Measurements from ENCODE around the gene OR10D3.
"Not testable (repeated sequence)": the region's sequence is repeated elsewhere in the genome, so short reads cannot be mapped to it uniquely, and the experiment has no call there.

The OR10D3 gene

DNA sequence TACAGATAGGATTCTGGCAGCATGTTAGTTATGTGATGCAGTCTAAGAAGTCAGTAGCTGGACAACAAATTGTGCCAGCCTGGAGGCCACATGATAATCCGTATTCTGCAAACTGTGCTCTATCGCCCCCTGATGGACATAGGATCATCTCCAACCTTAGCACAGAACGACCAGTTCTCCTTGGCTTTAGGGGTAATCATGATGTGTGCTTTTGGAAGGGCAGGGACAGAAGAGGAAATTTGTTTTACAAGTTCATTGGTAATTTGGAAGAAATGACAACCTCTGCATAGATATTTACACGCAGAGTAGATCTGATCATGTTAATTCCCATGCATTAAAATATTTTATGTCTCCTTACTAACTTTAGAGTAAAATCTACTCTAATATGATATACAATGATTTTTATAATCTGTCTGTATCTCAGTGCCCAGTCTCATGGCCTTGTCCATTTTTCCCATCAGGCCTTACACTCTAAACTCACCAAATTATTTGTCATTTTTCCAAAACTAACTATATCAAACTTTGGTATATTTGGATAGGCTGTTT lies 12.1 kb downstream of the OR10D3 start:
- no peak for DNase-seq

DNA sequence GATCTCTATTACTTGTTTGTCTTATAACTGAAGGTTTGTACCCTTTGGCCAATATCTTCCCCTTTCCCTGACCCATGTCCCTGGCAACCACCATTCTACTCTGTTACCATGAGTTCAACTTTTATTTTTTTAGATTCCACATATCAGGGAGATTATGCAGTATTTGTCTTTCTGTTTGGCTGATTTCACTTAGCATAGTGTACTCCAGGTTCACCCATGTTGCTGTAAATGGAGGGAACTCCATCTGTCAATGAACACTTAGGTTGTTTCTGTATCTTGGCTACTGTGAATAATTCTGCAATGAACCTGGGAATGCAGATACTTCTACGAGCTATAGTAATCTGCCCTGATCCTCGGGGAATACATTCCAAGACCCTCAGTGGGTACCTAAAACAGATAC lies 14.9 kb downstream of the OR10D3 start:
- no peak for DNase-seq

DNA sequence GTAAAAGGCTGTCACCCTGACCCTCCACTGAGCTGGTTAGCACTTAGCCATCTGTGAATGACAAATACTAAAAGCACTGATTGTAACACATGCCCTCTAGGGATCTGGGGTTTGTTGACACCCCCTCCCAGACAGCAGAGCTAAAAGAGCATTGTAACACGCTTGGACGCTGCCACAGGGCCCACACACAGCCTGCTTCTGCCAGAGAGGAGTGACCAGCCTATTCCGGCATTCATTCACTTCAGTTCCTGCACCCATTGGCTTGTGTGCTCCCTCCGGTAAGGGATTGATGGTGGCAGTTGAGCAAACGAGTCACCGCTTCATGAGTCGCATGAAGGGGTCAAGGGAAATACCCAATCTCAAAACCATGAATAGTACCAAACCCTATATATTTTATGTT lies 15.8 kb downstream of the OR10D3 start:
- no peak for DNase-seq

DNA sequence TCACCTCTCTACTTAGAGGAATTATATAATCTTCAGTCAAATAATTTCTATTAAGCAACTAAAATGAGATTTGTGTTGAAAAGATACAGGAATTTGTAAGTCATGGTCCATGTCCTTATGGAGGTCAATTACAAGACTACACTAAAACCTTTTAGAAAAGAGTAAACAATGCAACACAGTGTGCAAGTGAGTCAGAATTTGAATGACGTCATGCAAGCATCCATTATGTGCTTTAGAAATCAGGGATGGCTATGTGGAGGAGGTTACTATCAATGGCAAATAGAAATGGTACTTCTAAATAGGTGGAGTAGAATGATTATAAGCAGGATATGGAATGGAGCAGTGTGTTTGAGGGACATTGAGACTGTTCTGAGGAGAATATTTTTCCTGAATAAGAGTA lies 16.6 kb downstream of the OR10D3 start:
- DNase-seq = no peak

DNA sequence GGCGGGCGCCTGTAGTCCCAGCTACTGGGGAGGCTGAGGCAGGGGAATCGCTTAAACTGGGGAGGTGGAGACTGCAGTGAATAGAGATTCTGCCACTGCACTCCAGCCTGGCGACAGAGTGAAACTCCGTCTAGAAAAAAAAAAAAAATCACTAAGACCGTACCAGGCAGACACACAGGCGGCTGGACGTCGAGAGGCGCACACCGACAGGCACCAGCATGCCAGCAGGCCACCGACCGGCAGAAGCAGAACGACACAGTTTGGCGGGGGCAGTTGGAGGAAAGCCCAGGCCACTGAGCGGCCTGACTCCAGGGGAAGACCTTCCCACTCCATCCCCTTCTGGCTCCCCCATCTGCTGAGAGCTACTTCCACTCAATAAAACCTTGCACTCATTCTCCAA lies 17.5 kb downstream of the OR10D3 start:
- no peak for DNase-seq

DNA sequence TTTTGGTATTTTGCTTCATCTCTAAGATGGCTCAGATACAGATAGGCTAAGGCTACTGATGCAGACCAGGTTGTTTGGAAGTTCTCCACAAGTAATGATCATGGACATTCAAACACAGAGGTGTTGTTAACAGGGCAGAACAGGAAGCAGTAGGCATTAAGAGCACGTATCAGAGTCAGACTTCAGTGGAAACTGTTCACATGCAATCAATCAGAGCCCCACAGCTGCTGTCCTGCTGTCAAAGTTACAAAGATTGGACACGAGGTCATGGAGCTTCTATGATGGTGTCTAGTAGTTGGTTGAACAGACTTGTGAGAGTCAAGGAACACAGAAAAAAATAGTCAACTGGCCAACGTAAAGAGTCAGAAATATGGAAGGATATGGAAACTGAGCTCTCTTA lies 19.8 kb downstream of the OR10D3 start:
- no peak for DNase-seq

DNA sequence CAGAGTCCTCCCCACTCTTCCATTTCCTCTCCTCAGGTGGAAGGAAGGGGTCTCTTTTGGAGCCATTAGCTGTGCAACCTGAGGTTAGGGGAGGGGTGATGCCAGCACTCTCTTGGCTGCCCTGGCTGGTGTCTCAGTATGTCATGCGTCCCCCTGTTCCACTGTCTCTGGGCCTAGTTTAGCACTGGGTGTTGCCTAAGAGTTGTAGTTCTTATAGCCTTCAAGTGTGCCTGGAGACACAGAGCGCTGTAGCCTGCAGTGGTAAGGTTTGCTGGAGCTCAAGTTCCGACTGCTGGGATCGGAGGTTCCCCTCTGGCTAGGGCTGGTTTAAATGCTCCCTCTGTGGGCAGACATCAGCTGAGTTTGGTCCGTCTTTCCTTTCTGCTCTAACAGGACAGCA lies 20.9 kb downstream of the OR10D3 start:
- DNase-seq = no peak

DNA sequence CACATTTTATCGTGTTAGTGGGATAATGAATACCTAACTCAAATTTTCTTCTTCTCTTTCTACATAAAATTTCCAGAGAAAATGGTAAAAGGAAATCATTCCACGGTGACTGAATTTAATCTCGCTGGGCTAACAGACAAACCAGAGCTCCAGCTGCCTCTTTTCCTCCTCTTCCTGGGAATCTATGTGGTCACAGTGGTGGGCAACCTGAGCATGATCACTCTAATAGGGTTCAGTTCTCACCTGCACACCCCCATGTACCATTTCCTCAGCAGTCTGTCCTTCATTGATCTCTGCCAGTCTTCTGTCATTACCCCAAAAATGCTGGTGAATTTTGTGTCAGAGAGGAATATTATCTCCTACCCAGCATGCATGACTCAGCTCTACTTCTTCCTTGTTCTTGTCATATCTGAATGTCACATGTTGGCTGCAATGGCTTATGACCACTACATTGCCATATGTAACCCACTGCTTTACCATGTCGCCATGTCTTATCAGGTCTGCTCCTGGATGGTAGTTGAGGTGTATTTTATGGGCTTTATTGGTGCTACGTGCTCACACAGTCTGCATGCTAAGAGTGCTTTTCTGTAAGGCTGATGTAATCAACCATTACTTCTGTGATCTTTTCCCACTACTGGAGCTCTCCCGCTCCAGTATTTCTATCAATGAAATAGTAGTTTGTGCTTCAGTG lies 24.1 kb downstream of the OR10D3 start:
- DNase-seq = no peak

DNA sequence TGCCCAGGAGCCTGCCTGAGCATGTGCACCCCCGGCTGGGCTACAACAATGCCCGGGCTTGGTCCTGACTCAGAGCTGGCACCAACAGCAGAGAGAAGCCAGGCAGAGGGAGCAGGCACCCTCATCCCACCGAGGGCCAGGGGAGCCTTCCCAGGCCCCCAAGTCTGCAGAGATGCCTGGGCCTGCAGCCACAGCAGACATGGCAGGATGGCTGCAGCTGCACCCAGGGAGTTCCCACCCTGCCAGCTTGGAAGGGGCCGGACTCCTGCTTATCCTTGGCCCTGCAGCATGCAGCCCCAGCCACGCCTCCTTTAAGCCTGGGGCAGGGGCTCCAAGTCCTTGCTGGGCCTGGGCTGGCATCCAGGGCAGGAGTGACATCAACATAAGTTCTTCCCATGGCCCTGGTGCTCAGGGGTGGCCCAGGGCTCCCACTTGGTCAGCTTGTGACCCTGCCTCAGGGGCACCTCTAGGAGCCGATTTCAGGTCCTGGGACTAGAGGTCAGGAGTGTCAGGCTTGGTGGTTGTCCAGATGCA lies 26.7 kb downstream of the OR10D3 start:
- DNase-seq = no peak

DNA sequence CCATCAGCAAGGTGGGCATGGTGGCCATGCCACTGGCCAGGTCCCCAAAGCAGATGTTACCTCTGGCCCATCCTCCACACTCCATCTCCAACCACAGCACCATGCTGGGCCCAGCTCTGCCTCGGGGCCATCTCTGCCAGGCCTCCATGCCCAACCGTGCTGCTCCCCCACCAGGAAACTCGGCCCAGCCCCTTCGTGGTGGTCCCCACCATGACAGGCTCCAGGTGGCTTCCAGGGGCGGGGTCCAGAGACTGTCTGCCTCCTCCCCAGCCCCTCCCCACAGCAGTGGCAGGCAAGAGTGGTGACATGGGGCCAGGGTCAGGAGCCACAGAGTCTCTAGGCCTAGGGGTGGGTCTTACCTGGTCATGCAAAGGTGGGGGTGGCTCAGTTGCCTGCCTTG lies 27.3 kb downstream of the OR10D3 start:
- DNase-seq = no peak

DNA sequence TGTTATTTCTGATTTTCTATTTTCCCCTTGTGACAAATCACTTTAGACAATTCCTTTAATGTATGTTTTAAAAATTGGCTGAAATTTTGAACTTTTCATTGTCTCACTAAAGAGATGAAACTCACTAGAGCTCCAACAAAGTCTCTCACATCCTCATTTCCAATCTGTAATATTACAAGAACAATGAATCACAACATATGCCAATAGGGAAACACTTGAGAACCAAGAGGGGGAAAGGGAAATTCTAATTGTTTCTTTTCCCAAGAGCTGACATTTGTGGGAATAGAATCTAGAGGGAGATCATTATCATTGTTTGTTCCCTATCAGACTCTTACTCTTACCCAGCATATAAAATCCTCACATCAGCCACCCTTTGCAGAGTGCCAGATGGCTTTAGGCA lies 28.2 kb downstream of the OR10D3 start:
- no peak for DNase-seq

DNA sequence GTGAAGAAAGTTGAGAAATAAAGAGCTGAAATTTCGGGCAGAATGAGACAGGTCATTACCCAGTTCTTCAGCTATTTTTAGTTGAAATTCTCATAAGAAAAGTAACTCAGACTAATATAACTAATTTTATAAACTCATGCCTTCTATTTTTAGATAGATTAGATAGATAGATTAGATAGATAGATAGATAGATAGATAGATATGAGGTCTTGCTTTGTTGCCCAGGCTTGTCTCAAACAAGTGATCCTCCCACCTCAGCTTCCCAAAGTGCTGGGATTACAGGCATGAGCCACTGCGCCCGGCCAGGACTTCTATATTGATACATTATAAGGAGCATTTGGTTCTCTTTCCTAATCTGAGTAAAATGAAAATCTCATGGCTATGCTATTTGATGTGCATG lies 30.9 kb downstream of the OR10D3 start:
- DNase-seq = no peak

DNA sequence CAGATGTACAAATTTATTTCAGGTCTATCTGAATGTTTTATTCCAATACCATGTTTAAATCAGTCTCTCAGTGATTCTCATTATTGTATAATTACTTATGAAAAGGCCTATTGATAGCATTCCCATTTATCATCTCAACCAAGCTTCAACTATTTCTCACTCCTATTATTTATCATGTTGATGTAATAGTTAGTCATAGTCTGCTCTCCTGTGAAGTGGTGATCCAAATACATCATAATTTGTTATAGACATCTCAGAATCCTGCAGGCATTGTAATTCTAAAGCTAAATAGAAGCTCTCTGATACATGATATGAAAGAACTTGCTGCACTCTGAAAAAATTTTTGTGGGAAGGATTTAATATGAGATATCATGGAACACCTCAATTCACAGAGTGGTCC lies 36.0 kb downstream of the OR10D3 start:
- no peak for DNase-seq

DNA sequence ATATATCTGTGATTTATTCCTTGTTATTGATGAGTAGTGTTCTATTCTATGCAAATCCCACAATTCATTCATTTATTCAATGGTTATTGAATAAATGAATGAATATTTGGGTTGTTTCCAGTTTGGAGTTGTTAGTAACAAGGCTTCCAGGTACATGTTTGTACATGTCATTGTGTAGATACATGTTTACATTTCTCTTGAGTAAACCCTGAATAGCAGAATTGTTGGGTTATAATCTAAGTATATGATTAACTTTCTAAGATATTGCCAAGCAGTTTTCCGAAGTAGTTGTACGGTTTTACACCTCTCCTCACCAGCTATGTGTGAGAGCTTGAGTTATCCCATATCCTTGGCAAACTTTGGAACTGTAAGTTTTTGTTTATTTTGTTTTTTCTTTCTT lies 39.3 kb downstream of the OR10D3 start:
- no peak for DNase-seq

DNA sequence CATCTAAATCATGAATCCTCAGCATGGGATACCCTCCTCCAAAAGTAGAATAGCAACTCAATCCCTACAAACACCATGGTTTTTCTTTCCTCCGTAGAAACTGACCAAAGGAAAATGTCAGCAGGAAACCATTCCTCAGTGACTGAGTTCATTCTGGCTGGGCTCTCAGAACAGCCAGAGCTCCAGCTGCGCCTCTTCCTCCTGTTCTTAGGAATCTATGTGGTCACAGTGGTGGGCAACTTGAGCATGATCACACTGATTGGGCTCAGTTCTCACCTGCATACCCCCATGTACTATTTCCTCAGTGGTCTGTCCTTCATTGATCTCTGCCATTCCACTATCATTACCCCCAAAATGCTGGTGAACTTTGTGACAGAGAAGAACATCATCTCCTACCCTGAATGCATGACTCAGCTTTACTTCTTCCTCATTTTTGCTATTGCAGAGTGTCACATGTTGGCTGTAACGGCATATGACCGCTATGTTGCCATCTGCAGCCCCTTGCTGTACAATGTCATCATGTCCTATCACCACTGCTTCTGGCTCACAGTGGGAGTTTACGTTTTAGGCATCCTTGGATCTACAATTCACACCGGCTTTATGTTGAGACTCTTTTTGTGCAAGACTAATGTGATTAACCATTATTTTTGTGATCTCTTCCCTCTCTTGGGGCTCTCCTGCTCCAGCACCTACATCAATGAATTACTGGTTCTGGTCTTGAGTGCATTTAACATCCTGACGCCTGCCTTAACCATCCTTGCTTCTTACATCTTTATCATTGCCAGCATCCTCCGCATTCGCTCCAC lies 41.7 kb downstream of the OR10D3 start:
- not testable (repeated sequence) for DNase-seq

DNA sequence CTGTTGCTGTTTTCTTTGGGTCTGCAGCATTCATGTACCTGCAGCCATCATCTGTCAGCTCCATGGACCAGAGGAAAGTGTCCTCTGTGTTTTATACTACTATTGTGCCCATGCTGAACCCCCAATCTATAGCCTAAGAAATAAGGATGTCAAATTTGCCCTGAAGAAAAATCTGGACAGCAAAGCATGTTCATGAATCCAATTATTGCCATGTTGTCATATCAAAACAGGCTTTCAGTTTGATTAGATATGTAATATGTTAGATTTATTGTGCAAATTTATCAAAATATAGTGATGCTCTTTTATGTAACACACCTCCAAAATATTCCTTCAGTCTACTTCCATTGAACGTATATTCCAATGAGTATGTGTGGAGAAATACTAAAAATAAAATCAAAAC lies 42.3 kb downstream of the OR10D3 start:
- DNase-seq = no peak

DNA sequence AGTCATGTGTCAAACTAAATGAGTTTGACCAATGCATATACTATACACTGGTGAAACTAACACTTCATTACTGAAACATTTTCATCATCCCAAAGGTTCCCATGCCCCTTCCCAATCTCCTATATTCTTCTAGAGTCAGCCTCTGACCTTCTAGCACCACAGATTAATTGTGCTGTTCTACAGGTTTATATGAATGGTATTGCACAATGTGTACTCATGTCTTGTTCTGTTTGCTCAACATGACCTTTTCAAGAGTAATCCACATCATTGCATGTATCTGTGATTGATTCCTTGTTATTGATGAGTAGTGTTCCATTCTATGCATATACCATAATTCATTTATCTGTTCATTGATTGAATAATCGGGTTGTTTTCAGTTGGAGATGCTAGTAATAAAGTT lies 50.2 kb downstream of the OR10D3 start:
- DNase-seq = no peak
